ENCODE results near the gene SOX5.

The SOX5 gene

DNA sequence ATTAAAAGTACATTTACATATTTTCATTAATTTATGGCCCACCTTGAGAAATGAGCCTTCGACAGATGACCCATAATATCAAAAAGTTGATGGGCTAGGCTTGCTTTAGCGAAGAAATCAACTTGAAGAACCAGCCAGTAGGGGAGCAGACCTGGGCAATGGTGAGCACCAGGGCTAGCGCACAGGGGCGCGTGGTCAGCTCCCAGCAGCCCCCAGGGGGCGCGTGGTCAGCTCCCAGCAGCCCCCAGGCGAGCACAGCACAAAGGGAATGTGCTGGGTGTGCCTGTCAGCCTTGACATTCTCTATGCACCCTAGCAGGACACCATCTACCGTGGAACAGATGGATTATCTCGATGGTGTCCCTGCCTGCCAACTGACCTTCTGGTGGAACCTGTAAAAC, 15.3 kb upstream of the SOX5 start:
- no peak overlapping the region for H2AFZ ChIP-seq (ENCODE audit: low read length)
- no peaks in the 10 kb centered on the region for H3K79me2 ChIP-seq (ENCODE audit: insufficient read depth, low read length)
- no peaks in the 10 kb centered on the region for H4K20me1 ChIP-seq (ENCODE audit: insufficient read depth, low read length, poor library complexity, severe bottlenecking)
- no peak overlapping the region for H3K4me2 ChIP-seq (ENCODE audit: low read depth, low read length, poor library complexity, severe bottlenecking)
- H3K36me3 ChIP-seq (ENCODE audit: insufficient read depth, low read length): no peaks in the 10 kb centered on the region
- H3F3A ChIP-seq (ENCODE audit: low read depth): no peaks in the 10 kb centered on the region
- H3K9me3 ChIP-seq (ENCODE audit: insufficient read depth, low read depth, low read length): no peaks in the 10 kb centered on the region
- no peak overlapping the region for H3K4me3 ChIP-seq (ENCODE audit: low read length, poor library complexity, severe bottlenecking)
- TF ChIP-seq, protein P1, sequence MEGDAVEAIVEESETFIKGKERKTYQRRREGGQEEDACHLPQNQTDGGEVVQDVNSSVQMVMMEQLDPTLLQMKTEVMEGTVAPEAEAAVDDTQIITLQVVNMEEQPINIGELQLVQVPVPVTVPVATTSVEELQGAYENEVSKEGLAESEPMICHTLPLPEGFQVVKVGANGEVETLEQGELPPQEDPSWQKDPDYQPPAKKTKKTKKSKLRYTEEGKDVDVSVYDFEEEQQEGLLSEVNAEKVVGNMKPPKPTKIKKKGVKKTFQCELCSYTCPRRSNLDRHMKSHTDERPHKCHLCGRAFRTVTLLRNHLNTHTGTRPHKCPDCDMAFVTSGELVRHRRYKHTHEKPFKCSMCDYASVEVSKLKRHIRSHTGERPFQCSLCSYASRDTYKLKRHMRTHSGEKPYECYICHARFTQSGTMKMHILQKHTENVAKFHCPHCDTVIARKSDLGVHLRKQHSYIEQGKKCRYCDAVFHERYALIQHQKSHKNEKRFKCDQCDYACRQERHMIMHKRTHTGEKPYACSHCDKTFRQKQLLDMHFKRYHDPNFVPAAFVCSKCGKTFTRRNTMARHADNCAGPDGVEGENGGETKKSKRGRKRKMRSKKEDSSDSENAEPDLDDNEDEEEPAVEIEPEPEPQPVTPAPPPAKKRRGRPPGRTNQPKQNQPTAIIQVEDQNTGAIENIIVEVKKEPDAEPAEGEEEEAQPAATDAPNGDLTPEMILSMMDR (conservative IDR thresholded peaks at IDR 0.05; ENCODE audit: low read length): no peak
- TF ChIP-seq EZH2phosphoT487 (IDR thresholded peaks at IDR 0.05; ENCODE audit: borderline replicate concordance): no peak
- no peaks in the 10 kb centered on the region for H3K4me1 ChIP-seq (ENCODE audit: insufficient read depth, low read length, poor library complexity, severe bottlenecking)
- no peaks in the 10 kb centered on the region for H3K27me3 ChIP-seq (ENCODE audit: insufficient read depth, low read length, poor library complexity, severe bottlenecking)
- no peak overlapping the region for H3K9ac ChIP-seq (ENCODE audit: low read depth, low read length, poor library complexity, severe bottlenecking)
- no peaks in the 10 kb centered on the region for H3K9me2 ChIP-seq (replicated peaks; ENCODE audit: low read depth, low read length)

GRCh38 chr12:23959826-23960225, 10.4 kb upstream of the SOX5 start:
- Histone ChIP-seq H3K9ac (ENCODE audit: low read depth, low read length, poor library complexity, severe bottlenecking) (no peak overlapping the region), H3F3A (ENCODE audit: low read depth) (no peaks in the 10 kb centered on the region), H3K4me2 (ENCODE audit: low read depth, low read length, poor library complexity, severe bottlenecking) (no peak overlapping the region), H3K4me1 (ENCODE audit: insufficient read depth, low read length, poor library complexity, severe bottlenecking) (no peaks in the 10 kb centered on the region), H3K36me3 (ENCODE audit: insufficient read depth, low read length) (no peaks in the 10 kb centered on the region), H3K9me3 (ENCODE audit: insufficient read depth, low read depth, low read length) (no peaks in the 10 kb centered on the region), H3K27me3 (ENCODE audit: insufficient read depth, low read length, poor library complexity, severe bottlenecking) (no peaks in the 10 kb centered on the region), H2AFZ (ENCODE audit: low read length) (no peak overlapping the region), H3K9me2 (replicated peaks; ENCODE audit: low read depth, low read length) (no peaks in the 10 kb centered on the region), H3K79me2 (ENCODE audit: insufficient read depth, low read length) (no peaks in the 10 kb centered on the region), H4K20me1 (ENCODE audit: insufficient read depth, low read length, poor library complexity, severe bottlenecking) (no peaks in the 10 kb centered on the region), H3K4me3 (ENCODE audit: low read length, poor library complexity, severe bottlenecking) (no peak overlapping the region)
- no peak for TF ChIP-seq EZH2phosphoT487 (IDR thresholded peaks at IDR 0.05; ENCODE audit: borderline replicate concordance)
- TF ChIP-seq, protein P1 (conservative IDR thresholded peaks at IDR 0.05; ENCODE audit: low read length): no peak

- Histone ChIP-seq H3K79me2 (ENCODE audit: insufficient read depth, low read length) (no peaks in the 10 kb centered on the region), H3K9me2 (replicated peaks; ENCODE audit: low read depth, low read length) (no peaks in the 10 kb centered on the region), H3K9ac (ENCODE audit: low read depth, low read length, poor library complexity, severe bottlenecking) (no peak overlapping the region), H3K4me3 (ENCODE audit: low read length, poor library complexity, severe bottlenecking) (no peak overlapping the region), H3K27me3 (ENCODE audit: insufficient read depth, low read length, poor library complexity, severe bottlenecking) (no peaks in the 10 kb centered on the region), H3K4me2 (ENCODE audit: low read depth, low read length, poor library complexity, severe bottlenecking) (no peak overlapping the region), H3K9me3 (ENCODE audit: insufficient read depth, low read depth, low read length) (no peaks in the 10 kb centered on the region), H4K20me1 (ENCODE audit: insufficient read depth, low read length, poor library complexity, severe bottlenecking) (no peaks in the 10 kb centered on the region), H3K36me3 (ENCODE audit: insufficient read depth, low read length) (no peaks in the 10 kb centered on the region), H3F3A (ENCODE audit: low read depth) (no peaks in the 10 kb centered on the region), H3K4me1 (ENCODE audit: insufficient read depth, low read length, poor library complexity, severe bottlenecking) (no peaks in the 10 kb centered on the region), H2AFZ (ENCODE audit: low read length) (no peak overlapping the region)
- no peak for TF ChIP-seq EZH2phosphoT487 (IDR thresholded peaks at IDR 0.05; ENCODE audit: borderline replicate concordance)
- TF ChIP-seq, protein P1 (conservative IDR thresholded peaks at IDR 0.05; ENCODE audit: low read length): no peak
These were observed 4.9 kb upstream of the SOX5 start for GRCh38 chr12:23954332-23954731.
